GM21528 (cell line): ENCODE measurements around the gene INHA.

Source experiments
- ATAC-seq: cut with Tn5 transposase; IDR thresholded peaks from one replicate; pipeline ENCODE4 v1.9.1; 2021; ENCODE audit warnings: mild to moderate bottlenecking, moderate library complexity; ENCODE audit not compliant: unreplicated experiment, low FRiP score

INHA gene

GRCh38 chr2:219539926-219540678, 32.0 kb upstream of the INHA start:
- ATAC-seq = no peak

- no peak for ATAC-seq
Observed at GRCh38 chr2:219540784-219541504, 31.2 kb upstream of the INHA start.

- peak; percentile 47 for ATAC-seq
Observed at GRCh38 chr2:219541611-219542180, 30.4 kb upstream of the INHA start.

- peak; percentile 44 for ATAC-seq
Observed at GRCh38 chr2:219542931-219543595, 29.0 kb upstream of the INHA start.

- peak; percentile 81 for ATAC-seq
Observed at GRCh38 chr2:219543596-219544358, 28.3 kb upstream of the INHA start, which contains the start of the genes CHPF and TMEM198. Gene CHPF, minus strand, starts transcription at chr2:219543809. Its CDS starts 271 bp downstream, at chr2:219543538. Gene TMEM198, plus strand, starts transcription at chr2:219544028. Its CDS starts 700 bp downstream, at chr2:219544728.

GRCh38 chr2:219544567-219544966, 27.5 kb upstream of the INHA start:
- ATAC-seq = no peak

- ATAC-seq = no peak
Observed at GRCh38 chr2:219545295-219545942, 26.7 kb upstream of the INHA start.

- no peak for ATAC-seq
Observed at GRCh38 chr2:219545943-219546352, 26.2 kb upstream of the INHA start.

GRCh38 chr2:219547621-219548020, 24.5 kb upstream of the INHA start:
- no peak for ATAC-seq

GRCh38 chr2:219548990-219549389, 23.1 kb upstream of the INHA start:
- no peak for ATAC-seq

- no peak for ATAC-seq
Observed at GRCh38 chr2:219549619-219550018, 22.5 kb upstream of the INHA start.

GRCh38 chr2:219551441-219552381, 20.4 kb upstream of the INHA start:
- no peak for ATAC-seq

GRCh38 chr2:219552382-219553167, 19.5 kb upstream of the INHA start:
- peak; percentile 88 for ATAC-seq

GRCh38 chr2:219553168-219553417, 19.0 kb upstream of the INHA start:
- no peak for ATAC-seq

GRCh38 chr2:219553463-219553963, 18.6 kb upstream of the INHA start:
- no peak for ATAC-seq

- no peak for ATAC-seq
Observed at GRCh38 chr2:219554350-219554749, 17.8 kb upstream of the INHA start.

GRCh38 chr2:219555956-219556355, 16.2 kb upstream of the INHA start:
- no peak for ATAC-seq

- no peak for ATAC-seq
Observed at GRCh38 chr2:219556413-219556812, 15.7 kb upstream of the INHA start.
